GM12865 (cell line): ENCODE results near the gene ELOVL2.

Experiments
- DNase-seq: peaks from one replicate; pipeline ENCODE4 v3.0.0; 2010; ENCODE audit warnings: low read depth
- H3K4me3 ChIP-seq: 2 replicates; pipeline ENCODE4 v1.5.1; 2011; ENCODE audit warnings: mild to moderate bottlenecking, low read depth, low read length, control low read depth
- CTCF ChIP-seq: IDR thresholded peaks from 2 replicates; pipeline ENCODE4 v1.5.1; 2011; ENCODE audit warnings: low read length, control low read depth, low read depth, inconsistent platforms; ENCODE audit not compliant: insufficient read depth; ENCODE audit errors: missing control alignments

The ELOVL2 gene

GRCh38 chr6:11083956-11084355 lies 39.9 kb upstream of the ELOVL2 start:
- no peak overlapping the region for H3K4me3 ChIP-seq
- peak; percentile 10 for DNase-seq
- TF ChIP-seq CTCF = no peak

GRCh38 chr6:11083491-11083890 lies 39.4 kb upstream of the ELOVL2 start:
- no peak for TF ChIP-seq CTCF
- no peak for DNase-seq
- H3K4me3 ChIP-seq = no peak overlapping the region

- H3K4me3 ChIP-seq = no peak overlapping the region
- no peak for DNase-seq
- no peak for TF ChIP-seq CTCF
Observed at GRCh38 chr6:11080296-11080695, 36.2 kb upstream of the ELOVL2 start.

- DNase-seq = no peak
- no peak for TF ChIP-seq CTCF
- no peak overlapping the region for H3K4me3 ChIP-seq
Observed at GRCh38 chr6:11078266-11078665, 34.2 kb upstream of the ELOVL2 start.

- H3K4me3 ChIP-seq = no peak overlapping the region
- DNase-seq = no peak
- TF ChIP-seq CTCF = no peak
Observed at GRCh38 chr6:11076540-11076939, 32.4 kb upstream of the ELOVL2 start.

GRCh38 chr6:11072101-11072500 lies 28.0 kb upstream of the ELOVL2 start:
- TF ChIP-seq CTCF = no peak
- H3K4me3 ChIP-seq = no peak overlapping the region
- no peak for DNase-seq

- no peak for TF ChIP-seq CTCF
- H3K4me3 ChIP-seq = no peak overlapping the region
- DNase-seq = no peak
Observed at GRCh38 chr6:11069760-11070159, 25.7 kb upstream of the ELOVL2 start.
